ENCODE results near the gene KRAS.

Gene KRAS

GRCh38 chr12:25194214-25194613 lies 56.5 kb downstream of the KRAS start:
- no peak for DNase-seq (ENCODE audit: low read depth)
- TF ChIP-seq CTCF (IDR thresholded peaks at IDR 0.05; ENCODE audit: low read depth, low read length, missing control alignments), result no peak
- no peak overlapping the region; the same call in 1 of the 2 replicates for H3K4me3 ChIP-seq (ENCODE audit: low read depth, low read length)

GRCh38 chr12:25190793-25191192 lies 59.9 kb downstream of the KRAS start:
- no peak overlapping the region for H3K4me3 ChIP-seq (ENCODE audit: low read depth, low read length)
- no peak for TF ChIP-seq CTCF (IDR thresholded peaks at IDR 0.05; ENCODE audit: low read depth, low read length, missing control alignments)
- DNase-seq (ENCODE audit: low read depth), result no peak

DNA sequence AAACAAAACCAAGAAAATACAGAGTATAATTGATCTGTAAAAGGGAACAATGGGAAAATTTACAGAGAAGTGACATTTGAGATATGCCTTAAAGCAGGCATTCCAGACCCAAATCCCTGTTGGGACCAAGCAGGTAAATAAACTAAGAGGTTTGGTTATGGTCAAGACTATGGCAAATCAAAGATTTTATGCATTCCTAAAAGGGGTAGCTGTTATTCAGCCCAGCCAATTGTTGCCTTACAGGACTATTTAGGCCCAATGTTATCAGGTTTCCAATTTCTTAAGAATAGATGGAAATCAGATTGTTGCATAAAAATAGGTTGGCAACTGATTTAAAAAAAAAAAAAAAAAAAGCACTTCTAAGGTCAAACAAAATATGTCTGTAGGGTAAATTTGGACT lies 61.1 kb downstream of the KRAS start:
- H3K4me3 ChIP-seq (ENCODE audit: low read depth, low read length), result no peak overlapping the region
- TF ChIP-seq CTCF (IDR thresholded peaks at IDR 0.05; ENCODE audit: low read depth, low read length, missing control alignments), result no peak
- DNase-seq (ENCODE audit: low read depth), result no peak

- no peak for DNase-seq (ENCODE audit: low read depth)
- no peak overlapping the region for H3K4me3 ChIP-seq (ENCODE audit: low read depth, low read length)
- no peak for TF ChIP-seq CTCF (IDR thresholded peaks at IDR 0.05; ENCODE audit: low read depth, low read length, missing control alignments)
These were observed 62.9 kb downstream of the KRAS start for GRCh38 chr12:25187781-25188180.

DNA sequence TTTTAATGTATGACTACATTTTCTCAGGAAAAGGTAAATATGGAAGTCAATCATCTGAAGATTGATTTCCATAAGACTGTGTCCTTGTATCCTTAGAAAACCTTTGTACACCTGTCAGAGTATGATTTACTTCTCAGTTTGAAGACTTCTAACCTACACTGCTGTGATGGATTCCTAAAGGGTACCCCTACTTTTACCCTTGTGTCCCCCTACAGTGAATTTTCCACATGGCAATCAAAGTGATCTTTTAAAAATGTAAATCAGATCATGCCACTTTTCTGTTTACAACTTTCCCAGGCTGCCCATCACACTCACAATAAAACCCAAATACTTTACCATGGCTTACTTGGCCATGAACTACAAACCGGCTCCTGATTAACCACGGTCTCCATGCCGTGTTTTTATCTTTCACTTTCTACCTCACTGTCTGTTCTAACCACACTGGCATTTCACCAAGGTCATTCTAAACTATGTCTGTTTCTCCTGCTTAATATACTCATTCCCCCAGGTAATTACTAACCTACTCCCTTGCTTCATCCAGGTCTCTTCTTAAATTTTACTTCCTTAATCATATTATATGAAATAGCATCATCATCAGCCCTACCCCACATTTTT lies 63.8 kb downstream of the KRAS start:
- no peak overlapping the region; the same call in 1 of the 2 replicates for H3K4me3 ChIP-seq (ENCODE audit: low read depth, low read length)
- TF ChIP-seq CTCF (IDR thresholded peaks at IDR 0.05; ENCODE audit: low read depth, low read length, missing control alignments), result no peak
- DNase-seq (ENCODE audit: low read depth), result no peak

- no peak for DNase-seq (ENCODE audit: low read depth)
- no peak for TF ChIP-seq CTCF (IDR thresholded peaks at IDR 0.05; ENCODE audit: low read depth, low read length, missing control alignments)
- H3K4me3 ChIP-seq (ENCODE audit: low read depth, low read length), result no peak overlapping the region
These were observed 64.5 kb downstream of the KRAS start for GRCh38 chr12:25186038-25186787.

DNA sequence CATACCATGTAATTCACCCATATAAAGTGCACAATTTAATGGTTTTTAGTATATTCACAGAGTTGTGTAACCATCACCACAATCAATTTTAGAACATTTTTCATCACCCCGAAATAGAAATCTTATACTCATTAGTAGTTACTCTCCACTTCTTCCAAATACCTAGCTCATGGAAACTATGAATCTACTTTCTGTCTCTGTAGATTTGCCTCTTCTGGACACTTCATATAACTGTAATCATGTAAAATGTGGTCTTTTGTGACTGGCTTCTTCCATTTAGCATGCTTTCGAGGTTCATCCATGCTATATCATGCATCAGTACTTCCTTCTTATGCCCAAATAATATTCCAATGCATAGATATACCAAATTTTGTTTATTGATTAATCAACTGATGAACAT lies 66.6 kb downstream of the KRAS start:
- H3K4me3 ChIP-seq (ENCODE audit: low read depth, low read length), result no peak overlapping the region
- DNase-seq (ENCODE audit: low read depth), result no peak
- no peak for TF ChIP-seq CTCF (IDR thresholded peaks at IDR 0.05; ENCODE audit: low read depth, low read length, missing control alignments)
